ENCODE data around the gene GIPC1.

DNA sequence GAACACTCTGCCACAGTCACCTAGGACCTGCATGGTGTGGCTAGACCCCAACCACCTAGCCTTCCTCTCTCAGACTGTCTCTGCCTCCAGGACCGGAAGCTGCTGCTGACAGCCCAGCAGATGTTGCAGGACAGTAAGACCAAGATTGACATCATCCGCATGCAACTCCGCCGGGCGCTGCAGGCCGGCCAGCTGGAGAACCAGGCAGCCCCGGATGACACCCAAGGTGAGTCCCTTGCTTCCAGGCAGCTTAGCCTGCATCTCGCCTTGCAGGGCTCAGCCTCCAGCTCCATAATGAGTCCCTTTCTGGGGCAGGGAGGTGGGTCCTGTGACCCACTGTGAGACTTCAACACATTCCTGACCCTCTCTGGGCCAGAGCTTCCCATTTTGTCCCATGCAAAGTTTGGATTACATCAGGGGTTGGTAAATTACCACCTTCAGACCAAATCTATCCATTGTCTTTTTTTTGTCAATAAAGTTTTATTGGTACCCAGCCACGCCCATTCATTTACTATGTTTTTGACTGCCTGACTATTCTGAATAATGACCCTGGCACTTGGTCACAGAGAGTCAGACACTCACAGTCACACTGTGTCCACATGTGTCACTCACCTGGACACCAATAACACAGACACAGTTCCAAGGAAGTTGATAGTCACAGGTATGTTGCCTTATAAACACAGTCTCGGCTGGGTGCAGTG is 49.4 kb downstream of the GIPC1 start:
- TF ChIP-seq EZH2phosphoT487 (IDR thresholded peaks at IDR 0.05; ENCODE audit: borderline replicate concordance, low read depth), result no peak
- TF ChIP-seq, protein P1, sequence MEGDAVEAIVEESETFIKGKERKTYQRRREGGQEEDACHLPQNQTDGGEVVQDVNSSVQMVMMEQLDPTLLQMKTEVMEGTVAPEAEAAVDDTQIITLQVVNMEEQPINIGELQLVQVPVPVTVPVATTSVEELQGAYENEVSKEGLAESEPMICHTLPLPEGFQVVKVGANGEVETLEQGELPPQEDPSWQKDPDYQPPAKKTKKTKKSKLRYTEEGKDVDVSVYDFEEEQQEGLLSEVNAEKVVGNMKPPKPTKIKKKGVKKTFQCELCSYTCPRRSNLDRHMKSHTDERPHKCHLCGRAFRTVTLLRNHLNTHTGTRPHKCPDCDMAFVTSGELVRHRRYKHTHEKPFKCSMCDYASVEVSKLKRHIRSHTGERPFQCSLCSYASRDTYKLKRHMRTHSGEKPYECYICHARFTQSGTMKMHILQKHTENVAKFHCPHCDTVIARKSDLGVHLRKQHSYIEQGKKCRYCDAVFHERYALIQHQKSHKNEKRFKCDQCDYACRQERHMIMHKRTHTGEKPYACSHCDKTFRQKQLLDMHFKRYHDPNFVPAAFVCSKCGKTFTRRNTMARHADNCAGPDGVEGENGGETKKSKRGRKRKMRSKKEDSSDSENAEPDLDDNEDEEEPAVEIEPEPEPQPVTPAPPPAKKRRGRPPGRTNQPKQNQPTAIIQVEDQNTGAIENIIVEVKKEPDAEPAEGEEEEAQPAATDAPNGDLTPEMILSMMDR (IDR thresholded peaks at IDR 0.05), result no peak
- TF ChIP-seq EP300 (IDR thresholded peaks at IDR 0.05; ENCODE audit: borderline replicate concordance in 1 of 2, low read depth in 1 of 2, low read length in 1 of 2), result no peak
- no peak for TF ChIP-seq SIN3A (IDR thresholded peaks at IDR 0.05; ENCODE audit: borderline replicate concordance, low read depth, low read length)
- TF ChIP-seq, protein P2, sequence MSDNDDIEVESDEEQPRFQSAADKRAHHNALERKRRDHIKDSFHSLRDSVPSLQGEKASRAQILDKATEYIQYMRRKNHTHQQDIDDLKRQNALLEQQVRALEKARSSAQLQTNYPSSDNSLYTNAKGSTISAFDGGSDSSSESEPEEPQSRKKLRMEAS (IDR thresholded peaks at IDR 0.05; ENCODE audit: low read depth), result no peak
- no peak for TF ChIP-seq YY1 (IDR thresholded peaks at IDR 0.05; ENCODE audit: low read depth)
- no peak for TF ChIP-seq POLR2AphosphoS5 (IDR thresholded peaks at IDR 0.05; ENCODE audit: low read depth, low read length)
- no peak for TF ChIP-seq TEAD4 (IDR thresholded peaks at IDR 0.05; ENCODE audit: borderline replicate concordance, insufficient read depth)
- TF ChIP-seq JUND (IDR thresholded peaks at IDR 0.05), result no peak
- no peak for TF ChIP-seq NRF1 (IDR thresholded peaks at IDR 0.05; ENCODE audit: low read depth, low read length)
- TF ChIP-seq SMC3 (IDR thresholded peaks at IDR 0.05; ENCODE audit: low read depth, low read length), result no peak
- TF ChIP-seq, protein P3, sequence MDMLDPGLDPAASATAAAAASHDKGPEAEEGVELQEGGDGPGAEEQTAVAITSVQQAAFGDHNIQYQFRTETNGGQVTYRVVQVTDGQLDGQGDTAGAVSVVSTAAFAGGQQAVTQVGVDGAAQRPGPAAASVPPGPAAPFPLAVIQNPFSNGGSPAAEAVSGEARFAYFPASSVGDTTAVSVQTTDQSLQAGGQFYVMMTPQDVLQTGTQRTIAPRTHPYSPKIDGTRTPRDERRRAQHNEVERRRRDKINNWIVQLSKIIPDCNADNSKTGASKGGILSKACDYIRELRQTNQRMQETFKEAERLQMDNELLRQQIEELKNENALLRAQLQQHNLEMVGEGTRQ (IDR thresholded peaks at IDR 0.05; ENCODE audit: borderline replicate concordance, low read depth, low read length), result no peak
